ENCODE data around the gene P2RY1. TPM values are rescaled to one million over a fixed set of nuclear protein-coding genes. Genes with fewer than 3 reads are reported as not detected.
"Not testable (repeated sequence)": the region's sequence is repeated elsewhere in the genome, so short reads cannot be mapped to it uniquely, and the experiment has no call there.

P2RY1 gene
- total RNA-seq, 6 donors from 2014 or later = 13.4 to 18.8 (median 16.8) TPM

DNA sequence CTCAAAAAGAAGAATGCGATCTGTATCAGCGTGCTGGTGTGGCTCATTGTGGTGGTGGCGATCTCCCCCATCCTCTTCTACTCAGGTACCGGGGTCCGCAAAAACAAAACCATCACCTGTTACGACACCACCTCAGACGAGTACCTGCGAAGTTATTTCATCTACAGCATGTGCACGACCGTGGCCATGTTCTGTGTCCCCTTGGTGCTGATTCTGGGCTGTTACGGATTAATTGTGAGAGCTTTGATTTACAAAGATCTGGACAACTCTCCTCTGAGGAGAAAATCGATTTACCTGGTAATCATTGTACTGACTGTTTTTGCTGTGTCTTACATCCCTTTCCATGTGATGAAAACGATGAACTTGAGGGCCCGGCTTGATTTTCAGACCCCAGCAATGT, 1.3 kb downstream of the P2RY1 start:
- Histone ChIP-seq H3K36me3 (peaks cover 0 to 3% (median 0%) of the 10 kb centered on the region in 4 donors), H3K27ac (peak overlapping the region; percentile 15 to 91 (median 86)), H3K9me3 (no peaks in the 10 kb centered on the region), H3K27me3 (no peaks in the 10 kb centered on the region), H3K4me3 (peak overlapping the region; percentile 49 to 87 (median 70)), H3K4me1 (peaks cover 0 to 26% (median 7%) of the 10 kb centered on the region in 4 donors)
- WGBS, 2 donors = 67 to 76% methylated on average over 12 to 14 of the region's 14 CpGs
- no peak for TF ChIP-seq EP300 (IDR thresholded peaks at IDR 0.05)
- TF ChIP-seq POLR2AphosphoS5 (IDR thresholded peaks at IDR 0.05) = no peak
- no peak for TF ChIP-seq POLR2A (IDR thresholded peaks at IDR 0.05)
- TF ChIP-seq, protein P1, sequence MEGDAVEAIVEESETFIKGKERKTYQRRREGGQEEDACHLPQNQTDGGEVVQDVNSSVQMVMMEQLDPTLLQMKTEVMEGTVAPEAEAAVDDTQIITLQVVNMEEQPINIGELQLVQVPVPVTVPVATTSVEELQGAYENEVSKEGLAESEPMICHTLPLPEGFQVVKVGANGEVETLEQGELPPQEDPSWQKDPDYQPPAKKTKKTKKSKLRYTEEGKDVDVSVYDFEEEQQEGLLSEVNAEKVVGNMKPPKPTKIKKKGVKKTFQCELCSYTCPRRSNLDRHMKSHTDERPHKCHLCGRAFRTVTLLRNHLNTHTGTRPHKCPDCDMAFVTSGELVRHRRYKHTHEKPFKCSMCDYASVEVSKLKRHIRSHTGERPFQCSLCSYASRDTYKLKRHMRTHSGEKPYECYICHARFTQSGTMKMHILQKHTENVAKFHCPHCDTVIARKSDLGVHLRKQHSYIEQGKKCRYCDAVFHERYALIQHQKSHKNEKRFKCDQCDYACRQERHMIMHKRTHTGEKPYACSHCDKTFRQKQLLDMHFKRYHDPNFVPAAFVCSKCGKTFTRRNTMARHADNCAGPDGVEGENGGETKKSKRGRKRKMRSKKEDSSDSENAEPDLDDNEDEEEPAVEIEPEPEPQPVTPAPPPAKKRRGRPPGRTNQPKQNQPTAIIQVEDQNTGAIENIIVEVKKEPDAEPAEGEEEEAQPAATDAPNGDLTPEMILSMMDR (IDR thresholded peaks at IDR 0.05) = no peak
- no peak for ATAC-seq (ENCODE audit: low FRiP score in 2 of 2)
- no peak for DNase-seq

DNA sequence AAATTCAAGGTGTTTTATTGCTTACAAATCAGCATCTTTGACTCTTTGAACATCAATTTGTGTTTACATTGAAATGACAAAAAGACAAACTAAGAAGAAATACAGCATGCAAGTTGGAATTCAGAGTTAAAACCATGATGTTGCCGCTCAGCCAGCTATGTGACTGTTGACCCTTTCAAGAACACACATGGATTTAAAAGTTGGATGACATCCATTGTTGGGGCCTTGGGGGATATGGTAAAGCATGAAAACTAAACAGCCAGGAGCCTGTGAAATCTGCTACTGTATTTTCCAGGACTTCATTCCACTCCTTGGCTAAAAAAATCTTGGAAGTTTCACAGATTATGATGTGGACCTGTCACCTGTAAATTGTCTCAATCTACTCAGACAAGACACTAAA, 4.6 kb downstream of the P2RY1 start:
- peaks cover 0 to 6% (median 0%) of the 10 kb centered on the region in 4 donors for H3K36me3 ChIP-seq
- TF ChIP-seq POLR2AphosphoS5 (IDR thresholded peaks at IDR 0.05) = no peak
- no peak for TF ChIP-seq POLR2A (IDR thresholded peaks at IDR 0.05)
- H3K4me3 ChIP-seq = peak overlapping the region in 2 of 4 donors; percentile 1 to 87
- no peaks in the 10 kb centered on the region for H3K9me3 ChIP-seq
- peaks cover 0 to 21% (median 2%) of the 10 kb centered on the region in 4 donors for H3K4me1 ChIP-seq
- peak overlapping the region in 1 of 4 donors; percentile 11 for H3K27ac ChIP-seq
- DNase-seq = no peak
- 48 to 53% methylated on average over 1 of the region's 1 CpG for WGBS, 2 donors
- H3K27me3 ChIP-seq = no peaks in the 10 kb centered on the region
- ATAC-seq (ENCODE audit: low FRiP score in 2 of 2) = no peak

DNA sequence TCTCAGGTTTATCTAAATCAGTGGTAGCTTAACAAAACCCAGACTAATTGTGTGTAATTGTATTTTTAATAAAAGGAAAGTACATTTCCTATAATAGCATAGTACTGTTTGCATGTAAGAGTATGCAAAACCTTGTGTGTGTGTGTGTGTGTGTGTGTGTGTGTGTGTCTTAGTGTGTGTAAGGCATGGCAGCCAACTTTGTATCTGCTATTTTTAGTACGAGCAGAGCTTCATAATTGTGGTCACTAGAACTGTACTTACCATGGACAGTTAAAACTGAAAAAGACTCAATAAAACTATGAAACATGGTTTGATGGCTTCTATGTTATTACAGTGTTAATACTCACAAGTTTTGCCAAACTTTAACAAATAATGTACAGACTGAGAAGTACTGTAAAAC, 6.2 kb downstream of the P2RY1 start:
- ATAC-seq (ENCODE audit: low FRiP score in 2 of 2) = no peak
- Histone ChIP-seq H3K36me3 (peaks cover 0 to 6% (median 0%) of the 10 kb centered on the region in 4 donors), H3K27ac (no peak overlapping the region), H3K27me3 (no peaks in the 10 kb centered on the region), H3K4me3 (no peak overlapping the region), H3K9me3 (no peaks in the 10 kb centered on the region), H3K4me1 (peaks cover 0 to 7% (median 2%) of the 10 kb centered on the region in 4 donors)
- TF ChIP-seq EP300 (IDR thresholded peaks at IDR 0.05) (no peak), POLR2AphosphoS5 (IDR thresholded peaks at IDR 0.05) (no peak), POLR2A (IDR thresholded peaks at IDR 0.05) (no peak)
- TF ChIP-seq, protein P1 (IDR thresholded peaks at IDR 0.05) = no peak
- 38 to 44% methylated on average over 1 of the region's 1 CpG for WGBS, 2 donors
- DNase-seq = no peak

DNA sequence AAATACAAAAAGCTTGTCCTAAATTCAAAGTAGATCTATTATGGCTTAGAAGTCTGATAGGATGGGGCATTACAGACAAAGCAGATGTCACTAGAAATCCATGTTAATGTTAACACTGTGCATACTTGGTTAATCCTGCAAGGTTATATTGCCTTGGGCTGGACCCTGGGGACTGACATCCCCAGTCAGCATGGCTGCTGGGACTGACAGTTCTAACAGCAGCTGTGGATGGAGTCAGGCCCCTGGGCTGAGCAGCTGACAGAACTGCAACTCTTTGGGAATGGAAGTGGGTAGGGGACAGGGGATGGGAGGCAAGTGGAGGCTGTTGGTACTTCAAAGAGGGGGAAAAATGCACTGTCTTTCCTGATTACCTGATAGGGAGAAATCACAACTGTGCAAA, 7.5 kb downstream of the P2RY1 start:
- no peak for DNase-seq
- no peaks in the 10 kb centered on the region for H3K27me3 ChIP-seq
- peaks cover 0 to 6% (median 0%) of the 10 kb centered on the region in 4 donors for H3K36me3 ChIP-seq
- no peak for ATAC-seq (ENCODE audit: low FRiP score in 2 of 2)
- H3K4me1 ChIP-seq = peaks cover 0 to 4% (median 2%) of the 10 kb centered on the region in 4 donors
- H3K9me3 ChIP-seq = peaks cover 0 to 10% (median 3%) of the 10 kb centered on the region in 4 donors
- H3K27ac ChIP-seq = no peak overlapping the region
- H3K4me3 ChIP-seq = no peak overlapping the region
- TF ChIP-seq EP300 (IDR thresholded peaks at IDR 0.05) (no peak), POLR2AphosphoS5 (IDR thresholded peaks at IDR 0.05) (no peak), POLR2A (IDR thresholded peaks at IDR 0.05) (no peak)
- TF ChIP-seq, protein P1 (IDR thresholded peaks at IDR 0.05) = no peak

DNA sequence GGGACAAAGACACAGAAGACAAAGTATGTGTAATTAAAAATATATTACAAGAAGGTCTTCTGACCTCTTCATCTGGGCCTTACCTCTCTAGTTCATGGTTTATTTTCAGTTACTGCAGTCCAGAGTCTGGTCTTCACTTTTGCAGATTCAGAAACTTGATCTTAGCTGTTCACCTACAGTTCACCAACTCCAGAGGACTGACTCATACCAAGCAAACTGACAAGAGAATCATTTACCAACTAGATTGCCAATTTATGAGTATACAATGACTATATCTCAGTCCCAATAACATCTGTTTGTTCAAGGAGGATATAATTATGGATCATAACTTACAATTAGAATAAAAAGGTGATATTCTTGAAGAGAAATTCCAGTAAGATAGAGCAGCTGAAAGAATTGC, 9.0 kb downstream of the P2RY1 start:
- Histone ChIP-seq H3K9me3 (peaks cover 0 to 10% (median 3%) of the 10 kb centered on the region in 4 donors), H3K4me3 (no peak overlapping the region), H3K27me3 (no peaks in the 10 kb centered on the region), H3K27ac (no peak overlapping the region), H3K36me3 (peaks cover 0 to 6% (median 0%) of the 10 kb centered on the region in 4 donors), H3K4me1 (peaks cover 0 to 4% (median 2%) of the 10 kb centered on the region in 4 donors)
- ATAC-seq (ENCODE audit: low FRiP score in 2 of 2) (no peak), DNase-seq (no peak)
- TF ChIP-seq POLR2AphosphoS5 (IDR thresholded peaks at IDR 0.05) (no peak), POLR2A (IDR thresholded peaks at IDR 0.05) (no peak), EP300 (IDR thresholded peaks at IDR 0.05) (no peak)
- TF ChIP-seq, protein P1 (IDR thresholded peaks at IDR 0.05) = no peak

DNA sequence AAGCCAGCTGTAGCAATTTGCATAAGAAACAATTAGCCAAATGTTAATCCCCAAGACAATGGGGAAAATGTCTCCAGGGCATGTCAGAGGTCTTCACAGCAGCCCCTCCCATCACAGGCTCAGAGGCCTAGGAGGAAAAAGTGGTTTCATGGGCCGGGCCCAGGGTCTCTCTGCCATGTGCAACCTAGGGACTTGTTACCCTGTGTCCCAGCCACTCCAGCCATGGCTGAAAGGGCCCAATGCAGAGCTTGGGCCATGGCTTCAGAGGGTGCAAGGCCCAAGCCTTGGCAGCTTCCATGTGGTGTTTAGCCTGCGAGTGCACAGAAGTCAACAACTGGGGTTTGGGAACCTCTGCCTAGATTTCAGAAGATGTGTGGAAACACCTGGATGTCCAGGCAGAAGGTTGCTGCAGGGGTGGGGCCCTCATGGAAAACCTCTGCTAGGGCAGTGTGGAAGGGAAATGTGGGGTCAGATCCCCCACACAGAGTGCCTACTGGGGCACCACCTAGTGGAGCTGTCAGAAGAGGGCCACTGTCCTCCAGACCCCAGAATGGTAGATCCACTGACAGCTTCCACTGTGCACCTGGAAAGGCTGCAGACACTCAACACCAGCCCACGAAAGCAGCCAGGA, 11.8 kb downstream of the P2RY1 start:
- H3K4me1 ChIP-seq; H3K4me3 ChIP-seq; DNase-seq; ATAC-seq (ENCODE audit: low FRiP score in 2 of 2); H3K27ac ChIP-seq; H3K27me3 ChIP-seq; H3K36me3 ChIP-seq: not testable (repeated sequence)
- peaks cover 0 to 10% (median 3%) of the 10 kb centered on the region in 4 donors for H3K9me3 ChIP-seq
- 87 to 92% methylated on average over 3 of the region's 3 CpGs for WGBS, 2 donors

DNA sequence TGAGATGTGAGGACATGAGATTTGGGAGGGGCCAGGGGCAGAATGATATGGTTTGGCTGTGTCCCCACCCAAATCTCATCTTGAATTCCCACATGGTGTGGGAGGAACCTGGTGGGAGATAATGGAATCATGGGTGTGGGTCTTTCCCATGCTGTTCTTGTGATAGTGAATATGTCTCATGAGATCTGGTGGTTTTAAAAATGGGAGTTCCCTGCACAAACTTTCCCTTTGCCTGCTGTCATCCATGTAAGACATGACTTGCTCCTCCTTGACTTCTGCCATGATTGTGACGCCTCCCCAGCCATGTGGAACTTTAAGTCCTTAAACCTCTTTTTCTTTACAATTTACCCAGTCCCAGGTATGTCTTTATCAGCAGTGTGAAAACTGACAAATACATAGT, 12.7 kb downstream of the P2RY1 start:
- not testable (repeated sequence) for H3K27ac ChIP-seq; H3K4me1 ChIP-seq; H3K4me3 ChIP-seq; DNase-seq; ATAC-seq (ENCODE audit: low FRiP score in 2 of 2); H3K36me3 ChIP-seq; H3K27me3 ChIP-seq
- 82 to 95% methylated on average over 1 of the region's 1 CpG for WGBS, 2 donors
- peaks cover 0 to 10% (median 3%) of the 10 kb centered on the region in 4 donors for H3K9me3 ChIP-seq
